Esophagus squamous epithelium (tissue), 4 donors: Measurements from ENCODE around the gene TMEM225.

Experiments
- POLR2A ChIP-seq, 4 donors: fragments of 450-650 bp; IDR thresholded peaks; one replicate each; pipeline ENCODE4 v1.6.1; 2017; ENCODE audit warnings: antibody characterized with exemption in 4 of 4, mild to moderate bottlenecking in 4 of 4, moderate library complexity in 3 of 4
- TF ChIP-seq, protein P1 (sequence below), 6 experiments: fragments of 450-650 bp in 4 of 6; fragments of 200-600 bp in 2 of 6; sonication (generic) in 2 of 6; IDR thresholded peaks; one replicate each; pipeline ENCODE4 v1.5.1; 2016 to 2019; ENCODE audit warnings: antibody characterized with exemption in 6 of 6, mild to moderate bottlenecking in 4 of 6, moderate library complexity in 4 of 6

DNA sequence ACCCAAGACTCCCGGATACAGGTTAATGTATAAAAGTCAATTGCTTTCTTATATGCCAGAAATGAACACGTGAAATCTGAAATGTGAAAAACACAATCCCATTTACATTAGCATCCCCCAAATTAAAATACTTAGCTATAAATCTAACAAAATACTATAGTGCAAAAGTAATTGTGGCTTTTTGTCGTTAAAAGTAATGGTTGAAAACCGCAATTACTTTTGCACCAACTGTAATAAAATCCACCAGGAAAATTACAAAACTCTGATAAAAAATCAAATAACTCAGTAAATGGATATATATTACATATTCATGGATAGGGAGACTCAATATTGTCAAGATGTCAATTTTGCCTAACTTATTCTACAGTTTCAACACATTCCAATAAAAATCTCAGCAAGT lies 4.6 kb downstream of the TMEM225 start:
- no peak for TF ChIP-seq POLR2A (IDR thresholded peaks at IDR 0.05)
- TF ChIP-seq, protein P1, sequence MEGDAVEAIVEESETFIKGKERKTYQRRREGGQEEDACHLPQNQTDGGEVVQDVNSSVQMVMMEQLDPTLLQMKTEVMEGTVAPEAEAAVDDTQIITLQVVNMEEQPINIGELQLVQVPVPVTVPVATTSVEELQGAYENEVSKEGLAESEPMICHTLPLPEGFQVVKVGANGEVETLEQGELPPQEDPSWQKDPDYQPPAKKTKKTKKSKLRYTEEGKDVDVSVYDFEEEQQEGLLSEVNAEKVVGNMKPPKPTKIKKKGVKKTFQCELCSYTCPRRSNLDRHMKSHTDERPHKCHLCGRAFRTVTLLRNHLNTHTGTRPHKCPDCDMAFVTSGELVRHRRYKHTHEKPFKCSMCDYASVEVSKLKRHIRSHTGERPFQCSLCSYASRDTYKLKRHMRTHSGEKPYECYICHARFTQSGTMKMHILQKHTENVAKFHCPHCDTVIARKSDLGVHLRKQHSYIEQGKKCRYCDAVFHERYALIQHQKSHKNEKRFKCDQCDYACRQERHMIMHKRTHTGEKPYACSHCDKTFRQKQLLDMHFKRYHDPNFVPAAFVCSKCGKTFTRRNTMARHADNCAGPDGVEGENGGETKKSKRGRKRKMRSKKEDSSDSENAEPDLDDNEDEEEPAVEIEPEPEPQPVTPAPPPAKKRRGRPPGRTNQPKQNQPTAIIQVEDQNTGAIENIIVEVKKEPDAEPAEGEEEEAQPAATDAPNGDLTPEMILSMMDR (IDR thresholded peaks at IDR 0.05), result no peak
